GM12873 (cell line): ENCODE data around the gene SPOP.

Source experiments
- CTCF ChIP-seq: IDR thresholded peaks from 2 replicates; pipeline ENCODE4 v1.5.1; 2012; ENCODE audit warnings: low read depth, mild to moderate bottlenecking, moderate library complexity, low read length, control low read depth; ENCODE audit not compliant: insufficient read depth; ENCODE audit errors: missing control alignments

Gene SPOP

DNA sequence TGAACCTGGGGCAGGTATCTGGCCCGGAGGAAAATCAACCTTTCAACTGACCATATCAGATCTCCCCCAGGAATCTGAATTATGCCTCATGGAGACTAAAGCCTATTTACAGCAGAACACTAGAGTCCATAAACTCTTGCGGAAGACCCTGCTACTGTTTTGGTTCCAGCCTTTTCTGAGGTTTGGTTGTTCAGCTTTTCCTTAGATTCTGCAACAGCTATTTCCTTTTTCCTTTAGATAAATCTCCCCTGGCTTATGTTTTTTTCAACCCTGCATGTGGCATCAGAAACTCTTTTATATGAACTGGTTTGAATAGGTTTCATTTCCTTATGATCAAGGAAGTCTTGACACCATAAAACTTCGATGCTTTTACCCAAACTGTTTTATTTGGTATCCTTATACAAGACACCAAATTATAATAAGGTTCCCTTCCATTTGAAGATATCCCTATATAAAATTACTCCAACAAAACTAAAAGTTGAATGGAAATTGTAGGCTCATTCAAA lies 13.1 kb downstream of the SPOP start:
- TF ChIP-seq CTCF: no peak

DNA sequence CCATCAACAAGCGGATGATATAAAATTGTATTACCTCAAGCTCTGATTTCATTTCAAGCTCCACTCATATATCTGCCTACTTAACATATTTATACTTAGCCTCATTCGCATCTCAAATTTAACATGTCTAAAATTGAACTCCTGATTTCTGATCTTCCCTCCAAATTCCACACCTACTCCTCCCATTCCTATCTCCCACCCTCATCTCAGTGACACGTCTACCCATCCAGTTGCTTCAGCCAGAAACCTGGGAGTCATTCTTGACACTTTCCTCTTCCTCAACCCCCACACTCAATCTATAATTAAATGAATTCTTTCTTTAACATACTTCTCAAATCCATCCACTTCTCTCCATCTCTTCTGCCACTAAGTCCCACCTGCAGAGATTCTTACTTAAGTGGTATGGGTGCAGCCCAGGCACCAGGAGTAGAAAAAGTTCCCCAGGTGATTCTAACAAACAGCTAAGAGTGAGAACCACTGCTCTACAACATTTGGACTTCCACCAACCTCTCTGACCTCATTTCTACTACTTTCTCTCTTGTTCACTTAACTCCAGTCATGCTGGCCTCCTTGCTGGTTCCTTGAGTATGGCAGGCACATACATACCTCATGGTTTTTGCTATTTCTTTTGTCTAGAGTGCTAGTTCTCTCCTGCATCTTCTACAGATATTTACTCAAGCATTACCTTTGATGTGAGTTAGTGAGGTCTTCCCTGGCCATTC lies 18.1 kb downstream of the SPOP start:
- no peak for TF ChIP-seq CTCF

GRCh38 chr17:49656247-49656646 lies 21.6 kb downstream of the SPOP start:
- no peak for TF ChIP-seq CTCF

- no peak for TF ChIP-seq CTCF
Observed at GRCh38 chr17:49647256-49647585, 30.7 kb downstream of the SPOP start.

DNA sequence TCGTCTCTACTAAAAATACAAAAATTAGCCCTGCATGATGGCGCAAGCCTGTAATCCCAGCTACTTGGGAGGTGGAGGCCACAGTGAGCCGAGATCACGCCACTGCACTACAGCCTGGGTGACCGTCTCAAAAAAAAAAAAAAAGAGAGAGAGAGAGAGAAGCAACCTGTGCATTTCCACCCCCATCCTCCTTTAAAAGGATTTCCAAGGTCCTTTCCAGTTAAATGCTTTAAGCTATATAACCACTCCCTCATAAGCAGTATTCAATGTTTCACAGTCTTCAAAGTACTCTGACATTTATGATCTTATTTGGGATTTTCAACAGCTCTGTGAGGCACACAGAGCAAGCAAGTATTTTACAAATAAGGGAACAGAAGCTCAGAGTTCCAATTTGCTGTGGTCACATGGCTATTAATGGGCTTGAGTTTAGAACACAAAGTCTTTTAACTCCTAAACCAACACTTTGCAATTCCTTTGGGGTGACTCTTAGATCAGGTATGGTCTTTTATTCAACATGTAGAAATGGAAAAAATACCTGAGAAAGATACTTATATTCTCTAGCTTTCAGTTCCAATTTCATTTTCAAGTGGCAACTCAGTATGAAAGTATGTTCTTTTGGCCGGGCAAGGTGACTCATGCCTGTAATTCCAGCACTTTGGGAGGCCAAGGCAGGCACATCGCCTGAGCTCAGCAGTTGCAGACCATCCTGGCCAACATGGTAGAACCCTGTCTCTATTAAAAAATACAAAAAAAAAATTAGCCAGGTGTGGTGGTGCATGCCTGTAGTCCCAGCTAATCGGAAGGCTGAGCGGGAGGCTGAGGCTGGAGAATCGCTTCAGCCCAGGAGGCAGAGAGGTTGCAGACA lies 31.3 kb downstream of the SPOP start:
- no peak for TF ChIP-seq CTCF

GRCh38 chr17:49645654-49646053 lies 32.2 kb downstream of the SPOP start:
- TF ChIP-seq CTCF: no peak

GRCh38 chr17:49640556-49640955 lies 37.3 kb downstream of the SPOP start:
- TF ChIP-seq CTCF: no peak
